H1 (cell line): ENCODE measurements around the gene RPP30. TPM values are rescaled to one million over a fixed set of nuclear protein-coding genes. Genes with fewer than 3 reads are reported as not detected.

Experiments
- CTCF ChIA-PET: fragments of 300-600 bp; sonication (Branson Sonifier 250); formaldehyde crosslinking; loops from one replicate; lab custom pipeline; 2021; ENCODE audit not compliant: partially characterized antibody; lab: Charles Lee
- POLR2A ChIA-PET: fragments of 300-600 bp; sonication (Branson Sonifier 250); formaldehyde crosslinking; loops from one replicate; lab custom pipeline; 2021; ENCODE audit warnings: inconsistent platforms; ENCODE audit not compliant: partially characterized antibody; lab: Charles Lee
- DNase-seq, 2 experiments: peaks; one replicate each; pipeline versions ENCODE4 v3.0.0 to v3.0.0-alpha.2; 2010 to 2022; ENCODE audit warnings: low spot score in 2 of 2, low read depth in 1 of 2, mixed read lengths in 1 of 2
- FAIRE-seq: peaks from 2 replicates; lab custom pipeline; 2011; peaks lifted over from hg19 to GRCh38; lab: Jason Lieb, UNC
- H2AFZ ChIP-seq: 2 replicates; pipeline ENCODE4 v1.8.1; 2012; ENCODE audit warnings: low read length, inconsistent platforms
- H2AK5ac ChIP-seq: 2 replicates; pipeline ENCODE4 v1.6.1; 2013; ENCODE audit warnings: low read depth, low read length
- H2BK120ac ChIP-seq: replicated peaks from 2 replicates; pipeline ENCODE3; 2013; ENCODE audit warnings: low read depth, low read length, inconsistent platforms
- H2BK12ac ChIP-seq: 2 replicates; pipeline ENCODE4 v1.6.1; 2013; ENCODE audit warnings: low read depth, low read length
- H2BK15ac ChIP-seq: 2 replicates; pipeline ENCODE4 v1.6.1; 2013; ENCODE audit warnings: low read length
- H2BK20ac ChIP-seq: 2 replicates; pipeline ENCODE4 v1.6.1; 2013; ENCODE audit warnings: low read length
- H2BK5ac ChIP-seq: 2 replicates; pipeline ENCODE4 v1.6.1; 2013; ENCODE audit warnings: low read depth, low read length
- H3K14ac ChIP-seq: 2 replicates; pipeline ENCODE4 v1.6.1; 2013; ENCODE audit warnings: inconsistent platforms; ENCODE audit not compliant: insufficient read length
- H3K18ac ChIP-seq: 2 replicates; pipeline ENCODE4 v1.6.1; 2013; ENCODE audit warnings: low read length; ENCODE audit errors: extremely low read depth
- H3K23ac ChIP-seq: 2 replicates; pipeline ENCODE4 v1.6.1; 2013; ENCODE audit warnings: inconsistent platforms; ENCODE audit not compliant: insufficient read length
- H3K23me2 ChIP-seq: 2 replicates; pipeline ENCODE4 v1.6.1; 2013; ENCODE audit warnings: low read depth, low read length
- H3K27ac ChIP-seq: 2 replicates; pipeline ENCODE4 v1.6.1; 2011; ENCODE audit warnings: low read depth, low read length, inconsistent platforms
- H3K27me3 ChIP-seq, 4 experiments: replicated peaks in 1 of 4; 1 replicate in 1 of 4; 2 replicates in 3 of 4; pipeline versions ENCODE4 v1.6.1 to v1.8.1; 2011 to 2013; ENCODE audit warnings: low read length in 3 of 4, mild to moderate bottlenecking in 3 of 4, inconsistent platforms in 2 of 4, mixed read lengths in 2 of 4, moderate library complexity in 1 of 4; ENCODE audit not compliant: control insufficient read depth in 3 of 4, insufficient read depth in 3 of 4; ENCODE audit errors: extremely low read depth in 1 of 4
- H3K36me3 ChIP-seq, 4 experiments: 2 replicates each; pipeline versions ENCODE4 v1.6.1 to v1.8.1; 2011 to 2013; ENCODE audit warnings: mild to moderate bottlenecking in 4 of 4, low read length in 3 of 4, moderate library complexity in 2 of 4, control low read depth in 1 of 4, inconsistent platforms in 1 of 4; ENCODE audit not compliant: insufficient read depth in 4 of 4, control insufficient read depth in 2 of 4
- H3K4ac ChIP-seq: replicated peaks from 2 replicates; pipeline ENCODE3; 2013; ENCODE audit warnings: low read length, low read depth, mixed read lengths, inconsistent platforms; ENCODE audit not compliant: insufficient read length
- H3K4me1 ChIP-seq, 4 experiments: replicated peaks in 1 of 4; 1 replicate in 1 of 4; 2 replicates in 3 of 4; pipeline versions ENCODE4 v1.6.1 to v1.8.1; 2011 to 2013; ENCODE audit warnings: low read length in 3 of 4, inconsistent platforms in 2 of 4, mixed read lengths in 1 of 4; ENCODE audit not compliant: insufficient read depth in 4 of 4, control insufficient read depth in 3 of 4
- H3K4me2 ChIP-seq, 2 experiments: 2 replicates each; pipeline versions ENCODE4 v1.6.1 to v1.8.1; 2011 to 2013; ENCODE audit warnings: low read depth in 2 of 2, low read length in 2 of 2, control low read depth in 1 of 2, inconsistent platforms in 1 of 2, mild to moderate bottlenecking in 1 of 2; ENCODE audit not compliant: insufficient read depth in 1 of 2
- H3K4me3 ChIP-seq, 4 experiments: fragments of 200-600, 300-600 bp in 1 of 4; sonication (generic), shearing (Covaris generic), sonication (Bioruptor Twin) in 1 of 4; 2 replicates each; pipeline versions ENCODE4 v1.5.1 to v1.8.1; 2011 to 2016; ENCODE audit warnings: low read length in 4 of 4, low read depth in 3 of 4, control low read depth in 2 of 4, inconsistent platforms in 2 of 4, mild to moderate bottlenecking in 2 of 4, mixed read lengths in 1 of 4, moderate library complexity in 1 of 4; ENCODE audit not compliant: insufficient read depth in 2 of 4; ENCODE audit errors: extremely low read depth in 1 of 4
- H3K56ac ChIP-seq: replicated peaks from 2 replicates; pipeline ENCODE3; 2013; ENCODE audit warnings: low read depth, mild to moderate bottlenecking, mixed read lengths, low read length, inconsistent platforms; ENCODE audit not compliant: insufficient read length
- H3K79me1 ChIP-seq: 2 replicates; pipeline ENCODE4 v1.6.1; 2013; ENCODE audit warnings: low read depth, low read length, control low read depth
- H3K79me2 ChIP-seq, 2 experiments: 2 replicates each; pipeline versions ENCODE4 v1.6.1 to v1.8.1; 2012 to 2013; ENCODE audit warnings: low read length in 2 of 2, mild to moderate bottlenecking in 2 of 2, inconsistent platforms in 1 of 2; ENCODE audit not compliant: insufficient read depth in 2 of 2, control insufficient read depth in 1 of 2
- H3K9ac ChIP-seq, 4 experiments: replicated peaks in 1 of 4; 1 replicate in 1 of 4; 2 replicates in 3 of 4; pipeline versions ENCODE4 v1.6.1 to v1.8.1; 2011 to 2013; ENCODE audit warnings: low read depth in 3 of 4, low read length in 3 of 4, control low read depth in 2 of 4, mild to moderate bottlenecking in 2 of 4, moderate library complexity in 2 of 4, inconsistent platforms in 1 of 4; ENCODE audit errors: extremely low read depth in 1 of 4
- H3K9me3 ChIP-seq, 2 experiments: 2 replicates each; pipeline versions ENCODE4 v1.6.1 to v1.8.1; 2012 to 2013; ENCODE audit warnings: mild to moderate bottlenecking in 2 of 2, moderate library complexity in 2 of 2, control low read depth in 1 of 2, inconsistent platforms in 1 of 2, low read depth in 1 of 2, low read length in 1 of 2, mixed read lengths in 1 of 2; ENCODE audit not compliant: insufficient read depth in 2 of 2
- H4K20me1 ChIP-seq, 2 experiments: replicated peaks in 1 of 2; 2 replicates each; pipeline versions ENCODE3 to v1.8.1; 2011 to 2013; ENCODE audit warnings: inconsistent platforms in 2 of 2, low read length in 2 of 2, mild to moderate bottlenecking in 1 of 2; ENCODE audit not compliant: insufficient read depth in 2 of 2, control insufficient read depth in 1 of 2
- H4K5ac ChIP-seq: 2 replicates; pipeline ENCODE4 v1.6.1; 2013; ENCODE audit warnings: low read length, low read depth, mixed read lengths, inconsistent platforms; ENCODE audit not compliant: insufficient read length
- H4K8ac ChIP-seq: 2 replicates; pipeline ENCODE4 v1.8.0; 2013; ENCODE audit warnings: mild to moderate bottlenecking, moderate library complexity, low read length, inconsistent platforms; ENCODE audit not compliant: insufficient read depth; ENCODE audit errors: extremely low read depth
- H4K91ac ChIP-seq: replicated peaks from 2 replicates; pipeline ENCODE3; 2013; ENCODE audit warnings: low read length, mixed read lengths, inconsistent platforms; ENCODE audit not compliant: insufficient read length
- CBX5 ChIP-seq: fragments of 300-800, 300-1000 bp; sonication (generic); IDR thresholded peaks from 2 replicates; pipeline ENCODE4 v1.7.1; 2016; ENCODE audit warnings: antibody characterized with exemption, low read length, low read depth
- GTF2F1 ChIP-seq: IDR thresholded peaks from 2 replicates; pipeline ENCODE4 v1.6.1; 2012; ENCODE audit warnings: low read depth, low read length, improper control_type of control experiment, borderline replicate concordance
- HDAC6 ChIP-seq: IDR thresholded peaks from one replicate; pipeline ENCODE4 v1.7.1; 2012; ENCODE audit warnings: low read depth, mild to moderate bottlenecking, inconsistent platforms, low read length, moderate library complexity
- NANOG ChIP-seq: IDR thresholded peaks from 2 replicates; pipeline ENCODE4 v1.6.1; 2011; ENCODE audit warnings: low read length, low read depth, mild to moderate bottlenecking, inconsistent platforms; ENCODE audit not compliant: insufficient read depth, poor library complexity, severe bottlenecking
- SP2 ChIP-seq: IDR thresholded peaks from 2 replicates; pipeline ENCODE4 v1.6.1; 2012; ENCODE audit warnings: mild to moderate bottlenecking, low read length, inconsistent platforms
- SP4 ChIP-seq: IDR thresholded peaks from 2 replicates; pipeline ENCODE4 v1.6.1; 2012; ENCODE audit warnings: low read length, inconsistent platforms
- TBP ChIP-seq: IDR thresholded peaks from 2 replicates; pipeline ENCODE4 v1.6.1; 2011; ENCODE audit warnings: low read depth, low read length, improper control_type of control experiment
- ZNF274 ChIP-seq: IDR thresholded peaks from 2 replicates; pipeline ENCODE4 v1.7.0; 2012; ENCODE audit warnings: low read length, borderline replicate concordance; ENCODE audit errors: extremely low read depth
- WGBS, 2 experiments: shearing (Covaris generic) in 1 of 2; methylation state at CpG; one replicate each; pipeline versions ENCODE4 v1.1.6 to v1.1.7; 2013 to 2015; ENCODE audit warnings: low lambda C conversion rate in 2 of 2, mixed read lengths in 2 of 2, inconsistent platforms in 1 of 2, low coverage in 1 of 2, missing lambda C conversion rate in 1 of 2; ENCODE audit not compliant: insufficient replicate concordance in 2 of 2, insufficient coverage in 1 of 2, insufficient read length in 1 of 2; ENCODE audit errors: extremely low coverage in 1 of 2, missing lambda C conversion rate in 1 of 2; 5-methylcytosine and 5-hydroxymethylcytosine counted together
- polyA plus RNA-seq, 7 experiments: library from polyadenylated mRNA; depleted of rRNA in 3 of 7; stranded (reverse) in 5 of 7; unstranded in 2 of 7; fragments of >200 nt in 5 of 7; fragments of 200-250 nt in 2 of 7; gene quantifications; 1 replicate in 5 of 7; 2 replicates in 1 of 7; 4 replicates in 1 of 7; pipeline versions ENCODE4 v1.2.1 to v1.2.3, GENCODE V29; 2011 to 2013; ENCODE audit warnings: missing spikeins in 2 of 7, mixed read lengths in 2 of 7
- total RNA-seq: library from RNA; stranded (reverse); fragmentation: NEBNext Ultra II Directional; extraction: Animal tissue kit (Norgen Biotek cat#: 25700); gene quantifications from 2 replicates; pipeline ENCODE4 v1.2.1, GENCODE V29; 2021

The RPP30 gene
- total and polyA plus RNA-seq, 2 of the 8 experiments (the other 6 are each of a cell fraction or from before 2014, with no cell fraction given) = 38.9 to 79.7 TPM

GRCh38 chr10:90856261-90856660, 15.5 kb upstream of the RPP30 start:
- 57% methylated on average over 3 of the region's 3 CpGs; no CpG with 5 or more reads in 1 of the 2 experiments for WGBS, 2 experiments
- CTCF ChIA-PET = interaction anchor here (0.5 to 2.9 kb wide), 12 partner anchors 8 to 110 kb away, joined by 3 to 24 read pairs (median 4); partner anchors contain the start of gene RPP30
- H4K5ac ChIP-seq = no peak overlapping the region
- DNase-seq (no peak), FAIRE-seq (peak; percentile 66)
- no peak overlapping the region for H3K4ac ChIP-seq
- peaks cover 1 to 14% (median 8%) of the 10 kb centered on the region in 4 experiments; a peak in 6 of 7 replicates for H3K27me3 ChIP-seq
- no peak overlapping the region for H3K23ac ChIP-seq
- peaks cover 0 to 6% of the 10 kb centered on the region in 2 experiments for H4K20me1 ChIP-seq
- H3K4me3 ChIP-seq = peak overlapping the region; percentile 46 to 93 (median 79)
- no peak overlapping the region for H2BK12ac ChIP-seq
- no peak overlapping the region; a peak in 1 of 7 replicates for H3K9ac ChIP-seq
- no peak overlapping the region for H2BK5ac ChIP-seq
- no peak overlapping the region for H3K56ac ChIP-seq
- no peak overlapping the region for H2AK5ac ChIP-seq
- POLR2A ChIA-PET = interaction anchor here (1.3 kb wide), 1 partner anchor 43 kb away, joined by 3 read pairs; no protein-coding TSS in a partner anchor
- H3K14ac ChIP-seq = no peak overlapping the region
- peaks cover 3 to 11% of the 10 kb centered on the region in 2 experiments; a peak in 3 of 4 replicates for H3K9me3 ChIP-seq
- peaks cover 0 to 10% (median 0%) of the 10 kb centered on the region in 4 experiments; a peak in 2 of 8 replicates for H3K36me3 ChIP-seq
- no peak overlapping the region for H3K18ac ChIP-seq
- H3K79me1 ChIP-seq = no peaks in the 10 kb centered on the region
- no peak overlapping the region for H2BK120ac ChIP-seq
- H3K4me2 ChIP-seq = peak overlapping the region; percentile 76 to 87
- no peak overlapping the region for H2AFZ ChIP-seq
- peaks cover 0 to 56% of the 10 kb centered on the region in 2 experiments; a peak in 3 of 4 replicates for H3K79me2 ChIP-seq
- H3K23me2 ChIP-seq = peaks cover 6% of the 10 kb centered on the region; the same call in 1 of the 2 replicates
- H4K8ac ChIP-seq = no peak overlapping the region
- no peak overlapping the region for H2BK15ac ChIP-seq
- no peak overlapping the region for H3K27ac ChIP-seq
- no peak overlapping the region for H4K91ac ChIP-seq
- H3K4me1 ChIP-seq = peaks cover 0 to 9% (median 2%) of the 10 kb centered on the region in 4 experiments; a peak in 3 of 7 replicates
- no peak overlapping the region for H2BK20ac ChIP-seq
- TF ChIP-seq NANOG (no peak), CBX5 (no peak), SP2 (no peak), HDAC6 (no peak), SP4 (no peak), GTF2F1 (no peak), ZNF274 (no peak), TBP (no peak)
